ENCODE measurements around the gene BCAR3.

The BCAR3 gene

GRCh38 chr1:93616996-93617669 is 64.5 kb downstream of the BCAR3 start:
- DNase-seq (ENCODE audit: low read depth in 1 of 2, low spot score in 1 of 2), result no peak

GRCh38 chr1:93616221-93616995 is 65.2 kb downstream of the BCAR3 start:
- DNase-seq (ENCODE audit: low read depth in 1 of 2, low spot score in 1 of 2), result no peak

- no peak for DNase-seq (ENCODE audit: low read depth in 1 of 2, low spot score in 1 of 2)
Measured at GRCh38 chr1:93615582-93616150, 66.0 kb downstream of the BCAR3 start.

DNA sequence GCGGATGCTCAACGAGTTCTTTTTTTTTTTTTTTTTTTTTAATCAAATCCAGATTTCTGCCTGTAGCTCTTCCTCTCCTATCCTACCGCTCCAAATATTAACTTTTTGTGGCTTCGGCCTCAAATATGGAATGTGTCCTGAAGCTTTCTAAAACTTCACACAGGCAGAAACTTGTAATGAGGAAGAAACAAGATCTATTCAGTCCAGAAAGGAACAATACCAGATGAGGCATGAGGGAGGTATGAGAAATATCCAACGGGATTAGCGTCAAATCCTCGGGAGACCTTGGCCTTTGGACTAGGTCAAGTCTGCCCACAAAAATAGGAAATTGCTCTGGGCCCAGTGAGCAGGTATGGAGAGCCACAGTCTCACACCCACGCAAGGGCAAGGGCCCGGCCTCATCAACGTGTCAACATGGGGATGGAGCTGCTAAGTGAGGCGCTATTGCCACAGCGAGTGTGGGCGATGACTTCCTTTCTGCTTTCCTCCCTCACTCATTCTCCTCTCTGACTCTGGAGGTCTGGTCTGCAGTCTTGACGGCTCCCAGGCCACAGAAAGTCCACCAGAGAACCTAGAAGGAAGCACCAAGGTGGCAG is 66.6 kb downstream of the BCAR3 start:
- peak in 1 of 2 donors; percentile 12 for DNase-seq (ENCODE audit: low read depth in 1 of 2, low spot score in 1 of 2)

DNA sequence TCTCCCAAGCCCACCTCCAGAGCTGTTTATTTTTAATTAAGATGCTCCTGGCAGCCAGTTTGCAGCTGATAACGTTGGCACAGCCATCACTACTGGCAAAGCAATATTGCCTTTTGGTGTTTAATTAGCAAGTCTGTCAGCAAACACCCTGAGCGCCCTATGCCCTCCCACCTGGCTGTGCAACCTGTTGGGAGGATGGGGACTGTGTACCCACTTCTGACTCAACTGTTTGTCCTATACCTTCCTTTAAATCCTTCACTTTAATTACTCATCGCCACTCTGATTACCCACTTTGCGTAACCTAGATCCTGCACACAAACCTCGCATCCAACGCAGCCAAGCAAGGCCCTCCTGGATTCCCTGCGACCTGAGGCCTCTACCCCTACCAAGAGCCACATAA is 67.1 kb downstream of the BCAR3 start:
- DNase-seq (ENCODE audit: low read depth in 1 of 2, low spot score in 1 of 2), result no peak

DNA sequence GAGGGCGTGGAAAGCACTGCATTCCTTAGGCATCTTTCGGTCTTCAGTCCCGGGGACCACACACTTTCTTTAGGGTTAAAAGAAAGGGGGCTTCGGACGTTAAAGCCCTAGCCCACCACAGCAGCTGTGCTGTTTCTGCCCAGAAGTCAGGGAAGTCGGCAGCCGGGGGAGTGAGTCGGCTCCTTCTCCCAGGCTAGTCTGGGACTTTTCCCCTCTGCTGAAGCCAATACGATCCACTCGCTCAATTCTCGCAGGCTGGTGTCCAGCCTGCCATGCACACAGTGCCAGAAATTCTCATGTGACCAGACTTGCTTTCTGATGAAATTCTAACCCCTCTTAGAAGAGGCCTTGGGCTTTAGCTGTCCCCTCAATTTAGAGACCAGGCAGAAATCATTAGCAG is 67.7 kb downstream of the BCAR3 start:
- no peak for DNase-seq (ENCODE audit: low read depth in 1 of 2, low spot score in 1 of 2)

DNA sequence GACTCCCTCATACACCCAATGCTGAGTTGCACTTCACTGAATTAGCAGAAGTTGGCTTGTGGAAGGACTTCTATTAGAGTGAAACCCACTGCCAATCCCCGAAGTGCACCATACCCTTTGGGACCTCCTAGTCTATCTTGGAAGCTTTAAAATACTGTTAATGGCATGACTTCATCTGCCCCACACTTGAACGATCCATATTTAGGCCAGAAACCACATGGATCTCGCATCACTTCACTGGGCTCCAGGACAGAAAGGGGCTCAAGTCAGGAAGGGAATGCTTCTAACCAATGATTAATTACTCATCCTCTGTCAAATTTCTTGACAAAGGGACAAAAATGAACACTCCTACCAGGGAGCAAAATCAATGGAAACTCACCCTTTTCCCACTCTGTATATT is 69.1 kb downstream of the BCAR3 start:
- DNase-seq (ENCODE audit: low read depth in 1 of 2, low spot score in 1 of 2), result no peak

GRCh38 chr1:93611668-93612067 is 70.0 kb downstream of the BCAR3 start:
- DNase-seq (ENCODE audit: low read depth in 1 of 2, low spot score in 1 of 2), result no peak

DNA sequence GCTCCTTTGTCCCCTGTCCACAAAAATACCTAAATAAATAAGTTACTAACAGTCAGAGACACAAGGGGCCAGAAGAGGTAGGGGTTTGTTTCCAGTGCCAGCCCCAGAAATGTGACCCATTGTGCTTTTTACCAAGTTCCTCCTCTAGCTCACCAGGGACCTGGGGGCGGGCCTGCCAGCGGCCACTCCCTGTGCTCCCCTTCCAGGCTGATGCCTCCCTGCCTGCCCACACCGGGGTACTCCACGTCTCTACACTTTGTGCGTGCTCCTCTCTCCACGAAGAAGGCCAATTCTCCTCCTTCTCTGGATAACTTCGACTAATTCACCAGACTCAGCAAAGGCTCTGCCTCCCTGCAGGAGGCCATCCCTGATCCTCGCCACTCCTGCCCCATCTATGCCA is 72.1 kb downstream of the BCAR3 start:
- DNase-seq (ENCODE audit: low read depth in 1 of 2, low spot score in 1 of 2), result no peak

DNA sequence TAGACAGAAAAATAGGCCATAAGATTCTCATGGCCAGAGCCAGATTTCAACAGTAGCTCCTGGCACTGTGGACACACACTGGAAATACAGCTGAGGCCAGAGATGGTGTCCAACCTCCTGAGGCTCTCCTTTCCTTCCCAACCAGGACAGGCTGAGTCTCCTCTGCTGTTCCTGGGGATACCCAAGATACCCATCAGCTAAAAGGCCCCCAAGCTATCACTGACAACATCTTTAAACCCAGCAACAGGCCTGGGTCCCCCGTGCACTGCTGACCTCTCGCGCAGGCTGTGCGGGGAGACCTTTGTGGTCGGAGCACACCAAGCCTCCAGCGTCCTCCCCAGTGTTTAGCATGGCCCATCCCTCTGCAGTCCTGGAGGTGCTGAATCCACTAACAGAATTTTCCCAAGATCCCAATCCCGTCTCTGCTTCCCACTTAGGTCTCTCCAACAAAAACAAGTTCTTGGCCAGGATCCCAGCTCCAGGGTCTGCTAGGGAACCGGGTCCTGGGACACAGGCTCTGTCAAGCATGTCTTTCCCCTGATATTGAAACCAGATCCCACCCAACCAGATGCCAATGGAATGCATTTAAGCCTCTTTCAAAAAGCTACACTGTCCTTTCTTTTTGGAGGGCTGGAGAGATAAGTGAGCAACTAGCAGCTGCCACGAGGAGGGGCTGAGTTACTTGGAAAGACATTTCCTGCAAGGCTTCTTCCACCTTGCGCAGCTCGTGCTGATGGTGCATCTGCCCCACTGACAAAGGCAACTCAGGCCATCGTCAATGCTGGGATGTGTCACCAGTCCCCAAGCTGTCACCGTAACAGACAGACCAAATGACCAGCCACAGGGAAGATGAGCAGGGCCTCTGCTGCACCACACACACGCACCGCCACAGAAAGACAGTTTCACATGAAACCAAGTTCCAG is 73.2 kb downstream of the BCAR3 start:
- DNase-seq (ENCODE audit: low read depth in 1 of 2, low spot score in 1 of 2), result no peak

DNA sequence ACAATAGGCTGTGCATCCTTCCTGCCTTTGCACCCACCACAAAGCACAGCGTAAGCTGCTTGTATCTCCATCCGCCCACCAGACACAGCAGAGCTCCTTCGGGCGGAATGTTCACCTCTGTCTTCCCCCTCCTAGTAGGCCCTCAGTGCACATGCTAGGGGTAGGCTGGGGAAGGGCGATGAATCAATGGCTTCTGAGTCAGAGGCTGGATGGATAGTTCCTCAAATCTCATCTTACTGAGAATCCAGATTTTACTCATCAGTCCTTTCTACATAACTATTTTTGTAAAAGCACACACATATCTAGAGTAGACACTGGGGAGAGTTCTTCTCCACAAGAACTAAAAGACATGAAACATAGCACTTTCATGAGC is 73.8 kb downstream of the BCAR3 start:
- peak in 1 of 2 donors; percentile 22 for DNase-seq (ENCODE audit: low read depth in 1 of 2, low spot score in 1 of 2)

- DNase-seq (ENCODE audit: low read depth in 1 of 2, low spot score in 1 of 2), result no peak
Measured at GRCh38 chr1:93605812-93606512, 75.7 kb downstream of the BCAR3 start.

- DNase-seq (ENCODE audit: low read depth in 1 of 2, low spot score in 1 of 2), result no peak
Measured at GRCh38 chr1:93605026-93605568, 76.5 kb downstream of the BCAR3 start.

GRCh38 chr1:93604411-93604810 is 77.2 kb downstream of the BCAR3 start:
- no peak for DNase-seq (ENCODE audit: low read depth in 1 of 2, low spot score in 1 of 2)

- DNase-seq (ENCODE audit: low read depth in 1 of 2, low spot score in 1 of 2), result no peak
Measured at GRCh38 chr1:93603601-93604000, 78.0 kb downstream of the BCAR3 start.

DNA sequence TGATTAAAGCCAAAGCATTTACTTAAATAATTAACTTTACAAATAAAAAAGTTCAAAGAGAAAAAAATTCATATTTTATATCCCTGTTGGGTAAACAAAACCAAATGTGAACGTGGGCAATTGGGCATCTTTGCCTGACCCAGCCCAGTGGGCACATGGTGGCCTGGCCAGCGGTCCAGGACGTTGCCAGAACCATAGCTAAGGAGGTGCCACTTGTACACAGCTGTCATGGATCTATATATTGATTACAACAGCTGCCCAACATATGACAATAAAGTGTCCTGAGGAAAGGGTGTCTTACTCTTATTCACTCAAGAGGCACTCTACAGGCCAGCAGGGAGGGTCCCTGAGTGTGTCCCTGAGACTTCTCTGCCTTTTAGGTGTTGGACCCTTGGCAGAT is 78.5 kb downstream of the BCAR3 start:
- DNase-seq (ENCODE audit: low read depth in 1 of 2, low spot score in 1 of 2), result no peak

DNA sequence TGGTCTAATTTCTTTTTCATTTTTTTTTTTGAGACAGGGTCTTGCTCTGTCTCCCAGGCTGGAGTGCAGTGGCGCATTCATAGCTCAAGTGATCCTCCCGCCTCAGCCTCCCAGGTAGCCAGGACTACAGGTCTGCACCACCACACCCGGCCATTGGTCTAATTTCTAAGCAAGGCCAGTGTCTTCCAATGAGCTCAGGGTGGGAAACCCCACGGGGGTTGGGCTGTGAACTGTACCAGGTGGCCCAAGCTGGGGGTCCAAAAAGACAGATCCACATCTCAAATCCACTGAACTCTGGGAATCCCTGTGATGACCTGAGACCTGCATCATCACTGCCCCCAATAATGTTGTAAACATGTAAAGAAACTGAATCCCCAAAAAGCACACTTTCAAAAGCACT is 79.5 kb downstream of the BCAR3 start:
- DNase-seq (ENCODE audit: low read depth in 1 of 2, low spot score in 1 of 2), result no peak

DNA sequence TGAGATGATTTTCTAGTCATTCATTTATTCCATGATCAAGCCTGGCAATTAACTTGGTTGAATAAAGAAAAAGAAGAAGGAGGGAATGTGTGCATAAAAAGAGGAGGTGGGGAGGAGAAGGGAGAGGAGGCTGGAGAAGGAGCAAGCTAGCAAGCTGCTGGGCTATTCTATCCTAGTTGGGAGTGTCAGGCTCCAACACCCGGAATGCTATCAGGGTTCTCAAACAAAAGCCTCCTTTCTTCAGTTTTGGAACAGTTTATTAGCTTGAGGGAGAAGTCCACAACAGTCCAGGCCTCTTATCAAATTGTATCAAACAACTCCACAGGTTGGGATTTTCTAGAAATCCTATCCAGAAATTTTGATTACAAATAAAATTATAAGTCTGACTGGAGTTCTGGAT is 80.0 kb downstream of the BCAR3 start:
- no peak for DNase-seq (ENCODE audit: low read depth in 1 of 2, low spot score in 1 of 2)

DNA sequence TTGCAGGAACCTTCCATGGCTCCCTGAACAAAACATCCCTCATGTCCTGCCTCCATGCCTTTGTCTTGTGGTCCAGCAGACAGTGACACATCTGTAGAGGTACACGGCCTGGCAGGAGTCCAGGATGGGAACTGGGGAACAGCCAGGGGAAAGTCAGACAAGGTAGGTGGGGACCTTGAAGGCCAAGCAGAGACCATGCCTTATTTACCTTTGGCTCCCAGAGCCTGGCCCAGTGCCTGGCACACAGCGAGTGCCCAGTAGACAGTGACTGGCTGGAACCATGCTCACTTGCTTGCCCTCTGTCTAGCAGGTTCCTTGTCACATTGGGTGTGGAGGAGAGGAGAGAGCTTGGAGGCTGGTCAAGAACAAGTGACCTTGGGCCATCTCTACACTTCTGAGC is 81.0 kb downstream of the BCAR3 start:
- no peak for DNase-seq (ENCODE audit: low read depth in 1 of 2, low spot score in 1 of 2)

- no peak for DNase-seq (ENCODE audit: low read depth in 1 of 2, low spot score in 1 of 2)
Measured at GRCh38 chr1:93599479-93599878, 82.2 kb downstream of the BCAR3 start.
